GM19467 (cell line): ENCODE data around the gene PTPN1.
"Not testable (repeated sequence)": the region's sequence is repeated elsewhere in the genome, so short reads cannot be mapped to it uniquely, and the experiment has no call there.

Source experiments
- ATAC-seq: cut with Tn5 transposase; IDR thresholded peaks from one replicate; pipeline ENCODE4 v1.9.1; 2021; ENCODE audit warnings: mild to moderate bottlenecking, moderate library complexity; ENCODE audit not compliant: unreplicated experiment

The PTPN1 gene

DNA sequence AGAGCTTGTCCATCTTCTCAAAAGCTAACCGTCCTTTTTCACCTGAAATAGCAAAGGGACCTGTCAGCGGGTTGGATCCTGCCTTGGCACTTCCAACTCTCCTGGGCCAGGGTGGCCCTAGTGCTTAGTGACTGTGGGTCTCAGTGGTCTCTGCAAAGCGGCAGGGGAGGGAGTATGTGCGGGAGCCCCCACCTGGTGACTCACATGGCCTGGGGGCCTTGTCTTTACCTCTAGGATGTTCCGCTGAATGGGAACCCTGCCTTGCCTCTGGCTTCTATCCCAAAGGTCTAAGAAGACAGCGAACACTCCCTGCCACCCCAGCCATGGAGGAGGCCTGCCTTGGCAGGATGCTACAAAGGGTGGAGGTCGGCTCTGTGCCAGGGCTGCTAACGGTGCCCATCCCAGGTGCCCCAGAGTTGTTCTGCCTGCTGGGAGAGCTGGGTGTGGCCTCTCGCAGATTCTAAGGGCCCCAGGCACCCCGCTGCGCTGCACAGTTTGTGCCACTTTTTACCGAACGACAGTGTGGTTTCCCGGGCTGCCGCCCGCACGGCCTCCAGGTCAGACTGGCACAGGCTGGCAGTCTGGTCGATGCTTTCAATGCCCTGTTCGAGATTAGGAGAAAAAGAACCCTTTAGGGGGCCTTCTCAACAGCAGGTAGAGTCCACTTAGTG, 77.2 kb downstream of the PTPN1 start:
- no peak for ATAC-seq

DNA sequence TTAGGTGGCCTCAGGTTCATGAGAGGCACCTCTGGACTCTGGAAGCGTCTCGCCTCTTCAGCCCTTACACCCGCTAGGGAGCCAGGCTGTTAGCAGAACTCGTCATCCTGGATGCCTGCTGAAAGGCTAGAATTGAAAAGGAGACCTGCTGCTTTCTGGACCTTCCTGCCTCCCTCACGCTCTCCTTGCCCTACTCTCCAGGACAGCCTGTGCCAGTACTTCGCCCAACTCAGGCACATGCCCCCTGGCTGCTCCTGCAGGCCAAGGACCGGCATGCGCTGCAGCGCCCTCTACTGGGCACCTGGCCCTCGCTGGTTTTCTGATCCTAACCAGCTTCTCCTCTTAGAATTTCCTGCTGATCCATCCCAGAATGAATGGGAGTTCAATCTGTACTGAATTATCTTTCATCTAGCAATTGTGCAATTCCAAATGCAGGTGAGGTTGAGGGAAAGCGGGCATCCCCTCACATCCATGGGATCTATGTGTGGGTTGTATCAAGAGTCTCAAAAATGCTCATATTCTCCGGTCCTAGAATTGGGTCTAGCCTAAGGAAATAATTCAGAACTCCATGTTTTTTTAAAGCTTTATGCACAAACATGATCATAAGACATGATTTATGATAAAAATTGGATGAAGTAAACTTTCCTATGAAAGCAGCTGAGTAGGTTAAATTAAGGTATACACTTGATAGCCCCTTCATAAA, 78.0 kb downstream of the PTPN1 start:
- no peak for ATAC-seq

GRCh38 chr20:50589548-50590347, 79.6 kb downstream of the PTPN1 start:
- ATAC-seq: no peak

GRCh38 chr20:50590348-50590664, 80.1 kb downstream of the PTPN1 start:
- no peak for ATAC-seq

DNA sequence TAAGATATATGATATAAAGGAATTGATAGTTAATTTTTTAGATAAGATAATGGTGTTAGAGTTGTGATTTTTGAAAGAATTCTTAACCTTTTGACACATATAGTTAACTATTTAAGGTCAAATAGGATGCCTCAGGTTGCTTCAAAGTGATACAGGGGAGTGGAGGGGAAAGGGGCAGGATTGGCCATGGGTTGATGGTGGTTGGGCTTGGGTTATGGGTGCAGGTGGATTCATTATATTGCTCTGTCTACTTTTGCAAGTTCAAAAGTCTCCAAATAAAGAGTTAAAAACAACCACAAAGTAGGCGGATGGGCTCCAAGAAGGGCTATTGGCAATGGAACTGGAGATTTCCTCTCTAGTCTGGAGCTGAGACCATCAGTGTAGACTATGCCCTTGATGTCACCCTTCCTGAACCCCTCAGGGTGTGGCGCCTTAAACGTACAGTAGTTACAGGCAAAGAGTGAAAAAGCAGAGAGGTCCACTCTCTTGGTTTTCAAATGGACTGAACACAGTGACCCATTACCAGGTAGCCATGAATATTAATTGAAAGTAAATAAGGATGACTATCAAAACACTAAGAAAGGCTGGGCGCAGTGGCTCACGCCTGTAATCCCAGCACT, 81.2 kb downstream of the PTPN1 start:
- no peak for ATAC-seq

DNA sequence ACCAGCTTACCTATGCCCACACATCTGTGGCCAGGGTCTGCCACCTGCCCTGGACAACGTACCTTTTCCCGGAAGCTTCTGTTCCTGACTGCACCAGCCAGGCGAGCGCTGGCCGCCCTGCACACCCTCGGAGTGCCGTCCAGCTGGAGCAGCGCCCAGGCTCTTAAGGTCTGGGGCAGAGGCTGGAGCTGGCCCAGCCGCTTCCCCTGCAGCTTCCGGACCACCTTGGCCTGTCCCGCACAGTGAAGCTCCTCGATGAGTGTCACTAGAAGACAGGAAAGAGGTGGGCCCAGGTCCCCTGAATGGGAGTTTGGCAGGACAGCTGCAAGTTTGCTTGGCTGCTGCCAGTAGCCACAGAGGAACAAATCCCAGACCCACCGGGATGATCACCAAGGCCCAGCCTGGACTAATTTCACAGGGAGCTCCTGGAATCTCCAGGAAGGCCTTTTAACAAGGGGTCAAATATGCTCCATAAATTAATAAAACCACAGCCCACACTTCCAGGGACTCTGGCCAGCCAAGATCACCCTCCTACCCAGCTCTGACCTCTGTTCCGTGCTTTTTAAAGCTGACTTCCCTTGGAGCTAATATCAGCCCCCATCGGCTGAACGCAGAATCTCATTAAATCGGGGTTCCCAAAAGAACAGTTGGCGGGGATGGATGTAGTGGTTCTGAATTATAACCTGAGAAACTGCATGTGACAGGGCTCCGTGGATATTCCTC, 82.3 kb downstream of the PTPN1 start:
- ATAC-seq: no peak

DNA sequence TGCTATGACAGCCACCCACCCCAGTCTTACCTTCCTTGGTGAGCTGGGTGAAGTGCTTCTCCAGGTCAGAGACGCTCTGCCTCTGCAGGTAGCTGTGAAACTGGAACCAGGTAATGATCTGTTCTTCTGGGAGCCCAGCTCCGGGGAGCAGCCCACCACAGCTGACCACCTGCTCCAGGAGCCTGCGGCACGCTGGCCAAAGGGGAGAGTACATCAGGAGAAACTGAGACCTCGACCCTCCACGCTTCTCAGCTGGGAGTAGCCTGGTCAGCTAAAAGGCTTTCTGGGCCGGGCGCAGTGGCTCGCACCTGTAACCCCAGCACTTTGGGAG, 82.8 kb downstream of the PTPN1 start:
- ATAC-seq: no peak

GRCh38 chr20:50594231-50594590, 84.0 kb downstream of the PTPN1 start:
- no peak for ATAC-seq

- no peak for ATAC-seq
Observed at GRCh38 chr20:50594591-50595432, 84.6 kb downstream of the PTPN1 start.

GRCh38 chr20:50595433-50595895, 85.3 kb downstream of the PTPN1 start:
- no peak for ATAC-seq

DNA sequence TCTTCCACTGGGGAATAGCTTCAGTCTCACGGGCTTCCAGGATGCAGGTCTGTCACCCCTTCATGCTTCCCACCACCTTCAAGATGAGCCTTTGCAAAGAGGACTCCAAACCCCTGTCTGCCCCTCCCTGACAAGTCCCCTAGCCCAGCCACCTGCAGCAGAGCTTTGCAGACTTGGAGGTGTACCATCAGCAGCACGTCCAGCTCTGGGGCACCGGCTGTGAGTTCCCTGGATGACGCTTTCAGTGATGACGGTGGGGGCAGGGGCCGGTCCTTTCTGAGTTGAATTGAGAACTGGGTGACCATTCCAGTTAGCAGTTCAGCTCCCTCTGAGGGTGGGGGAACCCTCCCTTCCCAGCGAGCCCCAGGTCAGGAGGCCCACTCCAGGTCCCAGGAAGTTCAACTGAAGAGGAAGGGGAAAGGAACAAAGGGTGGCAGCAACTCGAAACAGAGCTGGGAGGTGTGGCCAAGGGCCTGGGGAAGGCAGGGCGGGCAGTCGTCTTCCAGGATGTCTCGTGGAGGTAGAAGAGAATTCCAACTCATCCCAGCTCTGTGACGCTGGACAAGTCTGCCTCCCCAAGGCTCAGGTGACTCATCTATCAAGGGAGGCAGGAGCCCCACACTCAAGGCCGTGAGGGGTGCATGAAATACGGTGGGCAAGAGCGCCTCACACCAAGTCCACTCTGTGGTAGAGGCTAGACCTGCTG, 86.0 kb downstream of the PTPN1 start:
- no peak for ATAC-seq

DNA sequence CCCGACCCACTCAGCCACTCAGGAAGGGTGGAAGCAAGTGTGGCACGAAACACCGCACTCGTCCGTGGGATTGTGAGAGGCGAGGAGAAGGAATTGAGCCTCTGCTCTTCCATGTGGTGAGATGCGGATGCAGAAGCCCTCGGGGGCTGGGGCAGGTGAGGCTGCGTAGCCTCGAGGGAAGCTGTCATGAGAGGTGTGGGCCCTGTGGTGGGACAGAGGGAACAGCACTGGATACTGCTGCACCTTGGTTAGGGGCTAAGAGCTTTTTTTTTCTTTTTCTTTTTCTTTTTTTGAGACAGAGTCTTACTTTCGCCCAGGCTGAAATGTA, 86.5 kb downstream of the PTPN1 start:
- no peak for ATAC-seq

DNA sequence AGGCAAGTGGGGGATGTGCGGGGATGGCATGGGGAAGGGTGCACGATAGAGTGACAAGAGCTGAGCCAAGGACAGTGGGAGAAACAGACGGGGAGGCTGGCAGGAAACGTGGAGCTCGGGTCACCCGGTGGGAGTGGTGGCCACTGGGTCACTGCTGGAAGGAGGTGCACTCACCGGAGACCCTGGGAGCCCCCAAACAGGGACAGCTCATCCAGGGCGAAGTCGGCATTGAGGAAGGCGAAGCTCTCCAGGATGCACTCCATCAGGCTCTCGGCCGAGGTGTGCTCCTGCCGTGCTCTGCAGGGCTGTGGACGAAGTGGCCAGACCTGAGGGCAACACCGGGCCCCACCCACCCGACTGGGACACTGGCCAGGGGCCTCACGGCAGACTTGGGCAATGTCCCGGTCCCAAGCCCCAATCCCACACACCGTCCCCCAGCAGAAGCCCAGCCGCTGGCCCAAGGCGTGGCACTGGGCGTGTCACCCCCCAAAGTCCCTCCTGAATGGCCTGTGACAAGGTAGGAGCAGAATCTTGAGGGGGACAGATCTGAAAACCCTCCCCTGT, 87.3 kb downstream of the PTPN1 start:
- ATAC-seq: no peak

- ATAC-seq: no peak
Observed at GRCh38 chr20:50598074-50598473, 87.9 kb downstream of the PTPN1 start.

DNA sequence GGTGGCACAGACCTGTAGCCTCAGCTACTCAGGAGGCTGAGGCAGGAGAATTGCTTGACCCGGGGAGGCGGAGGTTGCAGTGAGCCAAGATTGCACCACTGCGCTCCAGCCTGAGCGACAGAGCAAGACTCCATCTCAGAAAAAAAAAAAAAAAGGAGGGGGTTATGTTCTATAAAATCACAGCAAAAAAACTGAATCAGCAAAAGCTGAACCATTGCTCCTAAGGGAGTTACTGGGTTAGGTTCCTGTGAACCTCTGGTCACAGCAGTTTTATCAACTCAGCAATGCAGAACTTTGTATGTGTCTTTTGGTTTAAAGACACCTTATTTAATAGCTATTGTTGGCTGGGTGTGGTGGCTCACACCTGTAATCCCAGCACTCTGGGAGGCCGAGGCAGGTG, 88.6 kb downstream of the PTPN1 start:
- ATAC-seq: not testable (repeated sequence)

DNA sequence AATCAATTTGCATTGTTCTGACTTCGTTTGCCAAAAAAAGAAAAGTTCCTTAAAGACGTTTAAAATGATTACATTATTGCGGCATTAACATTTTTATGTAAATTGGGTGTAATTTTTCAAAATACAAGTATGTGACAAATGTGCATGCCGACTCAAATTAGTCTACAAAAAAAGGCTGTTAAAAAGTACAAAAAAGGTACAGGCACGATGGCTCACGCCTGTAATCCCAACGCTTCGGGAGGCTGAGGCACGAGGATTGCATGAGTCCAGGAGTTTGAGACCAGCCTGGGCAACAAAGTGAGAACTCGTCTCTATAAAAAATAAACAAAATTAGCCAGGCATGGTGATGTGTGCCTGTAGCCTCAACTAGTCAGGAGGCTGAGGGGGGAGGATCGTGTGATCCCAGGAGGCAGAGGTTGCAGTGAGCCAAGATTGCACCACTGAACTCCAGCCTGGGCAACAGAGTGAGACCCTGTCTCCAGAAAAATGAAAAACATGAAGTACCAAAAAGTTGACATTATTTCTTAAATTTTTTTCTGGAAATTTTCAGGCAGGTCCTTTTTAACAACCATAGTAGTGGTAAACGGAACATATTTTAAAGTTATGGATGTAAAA, 90.2 kb downstream of the PTPN1 start:
- no peak for ATAC-seq

- ATAC-seq: no peak
Observed at GRCh38 chr20:50601511-50602431, 91.6 kb downstream of the PTPN1 start.
